Adrenal gland (tissue), 12 donors: Measurements from ENCODE around the gene PRIM2. TPM values are rescaled to one million over a fixed set of nuclear protein-coding genes. Genes with fewer than 3 reads are reported as not detected.
"Not testable (repeated sequence)": the region's sequence is repeated elsewhere in the genome, so short reads cannot be mapped to it uniquely, and the experiment has no call there.

Experiments used
- DNase-seq, 7 donors: peaks; one replicate each; pipeline ENCODE4 v3.0.0-alpha.2; 2019 to 2020
- H3K27ac ChIP-seq, 5 donors: fragments of 200-600 bp; sonication (generic) in 4 of 5; 1 replicate in 3 of 5; 2 replicates in 2 of 5; pipeline versions ENCODE4 v1.5.1 to v1.8.0; 2016 to 2020; ENCODE audit warnings: mild to moderate bottlenecking in 1 of 5
- H3K27me3 ChIP-seq: fragments of 200-600 bp; 2 replicates; pipeline ENCODE4 v1.8.0; 2021
- H3K36me3 ChIP-seq, 2 donors: fragments of 200-600 bp; replicated peaks in 1 of 2; 1 replicate in 1 of 2; 2 replicates in 1 of 2; pipeline versions ENCODE4 v1.5.1 to v1.8.0; 2018 to 2022
- H3K4me1 ChIP-seq, 2 donors: fragments of 200-600 bp; replicated peaks in 1 of 2; 1 replicate in 1 of 2; 2 replicates in 1 of 2; pipeline versions ENCODE4 v1.5.1 to v1.8.0; 2018 to 2021
- H3K4me3 ChIP-seq, 4 donors: fragments of 200-600 bp; sonication (generic) in 3 of 4; one replicate each; pipeline ENCODE4 v1.5.1; 2016 to 2018
- H3K9me3 ChIP-seq, 3 donors: fragments of 200-600 bp; sonication (generic) in 1 of 3; replicated peaks in 1 of 3; 1 replicate in 2 of 3; 2 replicates in 1 of 3; pipeline versions ENCODE4 v1.5.1 to v1.8.0; 2016 to 2021
- POLR2A ChIP-seq, 2 donors: fragments of 450-650 bp; IDR thresholded peaks; one replicate each; pipeline ENCODE4 v1.6.1; 2017; ENCODE audit warnings: antibody characterized with exemption in 2 of 2, mild to moderate bottlenecking in 2 of 2, moderate library complexity in 1 of 2
- WGBS, 4 donors: extraction: QIAGEN DNeasy Blood & Tissue Kit in 2 of 4; methylation state at CpG; one replicate each; pipeline versions ENCODE4 v1.1.5 to v1.1.7; 2013 to 2017; 5-methylcytosine and 5-hydroxymethylcytosine counted together
- intact Hi-C, 2 donors: fragments of 100-400 bp; cut with DNase I; formaldehyde crosslinking; loops; one replicate each; pipeline versions ENCODE4 v1.14.1 to v1.15.0; 2022 to 2023
- polyA plus RNA-seq, 3 donors: library from polyadenylated mRNA; stranded (reverse); fragments of 200-250 nt in 2 of 3; fragments of 350-450 nt in 1 of 3; fragmentation: Illumina TruSeq in 1 of 3; extraction: RNeasy Lipid Tissue Mini Kit (QIAGEN cat#74804) in 1 of 3; gene quantifications; one replicate each; pipeline ENCODE4 v1.2.3, GENCODE V29; 2013 to 2014
- total RNA-seq, 9 donors: library from RNA; depleted of rRNA in 4 of 9; stranded (reverse); fragments of >200 nt in 4 of 9; fragments of 120-200 nt in 1 of 9; fragmentation: NEBNext Ultra II Directional in 1 of 9; extraction: Animal tissue kit (Norgen Biotek cat#: 25700) in 1 of 9; gene quantifications; one replicate each; pipeline versions ENCODE4 v1.1.0 to v1.2.4, GENCODE V29; 2013 to 2023
- TF ChIP-seq, protein P1 (sequence below), 6 experiments: fragments of 450-650 bp in 4 of 6; fragments of 200-600 bp in 2 of 6; sonication (generic) in 1 of 6; IDR thresholded peaks; 1 replicate in 5 of 6; 2 replicates in 1 of 6; pipeline versions ENCODE4 v1.5.1 to v1.8.0; 2016 to 2021; ENCODE audit warnings: antibody characterized with exemption in 6 of 6, mild to moderate bottlenecking in 2 of 6, moderate library complexity in 1 of 6
- donor health status: healthy with polysubstance abuse.
- donor health status: Bipolar disorder and iron deficiency.
- donor health status: DM: yes; HTN: yes; CAD: no.
- donor health status: DM: no; HTN: no; CAD: no.
- donor health status: DM: no; HTN: no; CAD: no.
- donor health status: DM: yes; HTN: yes; CAD: no.

PRIM2 gene
- total and polyA plus RNA-seq, 12 donors = 2.4 to 15.8 (median 5.9) TPM

DNA sequence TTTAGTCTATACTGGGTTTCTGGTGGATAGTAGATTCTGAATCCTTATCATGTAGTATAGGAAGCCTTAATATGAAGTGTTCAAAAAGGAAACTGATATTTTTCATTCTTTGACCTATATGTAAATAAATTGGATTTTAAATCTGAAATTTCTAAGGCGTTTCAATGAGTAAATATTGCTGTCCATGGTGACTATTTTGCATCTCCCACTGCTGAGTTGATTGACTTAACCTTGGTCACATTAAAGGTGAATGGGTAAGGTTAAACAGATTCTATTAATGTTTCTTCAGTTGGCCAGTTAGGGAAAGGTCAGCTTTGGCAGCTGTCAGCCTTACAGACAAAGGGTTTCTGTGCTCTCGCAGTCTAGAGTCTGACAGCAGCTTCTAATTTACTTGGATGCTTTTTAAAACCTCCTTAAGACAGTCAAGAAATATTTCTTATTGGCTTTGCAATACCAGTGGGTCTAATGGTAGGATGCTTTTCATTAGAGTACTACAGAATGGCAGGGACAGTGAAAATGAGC is 24.8 kb downstream of the PRIM2 start:
- 67 to 84% (median 78%) methylated on average over 2 of the region's 2 CpGs for WGBS, 4 donors
- H3K27me3 ChIP-seq = no peaks in the 10 kb centered on the region
- H3K27ac ChIP-seq = no peak overlapping the region
- no peak for TF ChIP-seq POLR2A (IDR thresholded peaks at IDR 0.05)
- TF ChIP-seq, protein P1, sequence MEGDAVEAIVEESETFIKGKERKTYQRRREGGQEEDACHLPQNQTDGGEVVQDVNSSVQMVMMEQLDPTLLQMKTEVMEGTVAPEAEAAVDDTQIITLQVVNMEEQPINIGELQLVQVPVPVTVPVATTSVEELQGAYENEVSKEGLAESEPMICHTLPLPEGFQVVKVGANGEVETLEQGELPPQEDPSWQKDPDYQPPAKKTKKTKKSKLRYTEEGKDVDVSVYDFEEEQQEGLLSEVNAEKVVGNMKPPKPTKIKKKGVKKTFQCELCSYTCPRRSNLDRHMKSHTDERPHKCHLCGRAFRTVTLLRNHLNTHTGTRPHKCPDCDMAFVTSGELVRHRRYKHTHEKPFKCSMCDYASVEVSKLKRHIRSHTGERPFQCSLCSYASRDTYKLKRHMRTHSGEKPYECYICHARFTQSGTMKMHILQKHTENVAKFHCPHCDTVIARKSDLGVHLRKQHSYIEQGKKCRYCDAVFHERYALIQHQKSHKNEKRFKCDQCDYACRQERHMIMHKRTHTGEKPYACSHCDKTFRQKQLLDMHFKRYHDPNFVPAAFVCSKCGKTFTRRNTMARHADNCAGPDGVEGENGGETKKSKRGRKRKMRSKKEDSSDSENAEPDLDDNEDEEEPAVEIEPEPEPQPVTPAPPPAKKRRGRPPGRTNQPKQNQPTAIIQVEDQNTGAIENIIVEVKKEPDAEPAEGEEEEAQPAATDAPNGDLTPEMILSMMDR (IDR thresholded peaks at IDR 0.05) = no peak
- intact Hi-C loops = no loop called here
- H3K9me3 ChIP-seq = no peaks in the 10 kb centered on the region
- H3K4me1 ChIP-seq = no peaks in the 10 kb centered on the region
- no peak for DNase-seq
- no peaks in the 10 kb centered on the region for H3K36me3 ChIP-seq
- H3K4me3 ChIP-seq = no peak overlapping the region

DNA sequence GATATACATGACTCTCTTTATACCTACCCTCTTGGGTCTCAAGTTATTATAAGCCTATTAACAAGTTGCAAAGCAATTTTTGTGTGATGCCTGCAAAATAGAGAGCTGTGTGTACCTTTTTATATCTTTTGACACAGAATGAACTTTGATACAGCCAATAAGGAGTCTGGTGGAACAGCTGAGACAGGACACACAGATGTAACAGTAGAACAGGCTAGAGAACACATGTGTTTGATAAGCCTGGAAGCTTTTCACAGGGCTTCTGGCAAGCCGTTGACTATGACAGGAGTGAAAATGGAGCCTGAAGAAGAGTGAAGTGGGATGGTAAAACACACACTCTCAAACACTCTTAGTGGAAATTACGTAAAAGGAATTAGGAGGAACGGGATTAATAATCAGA is 25.9 kb downstream of the PRIM2 start:
- DNase-seq, H3K4me1 ChIP-seq, H3K4me3 ChIP-seq, H3K27me3 ChIP-seq, H3K27ac ChIP-seq, H3K36me3 ChIP-seq, intact Hi-C loops, H3K9me3 ChIP-seq: not testable (repeated sequence)
- 93 to 98% (median 95%) methylated on average over 3 of the region's 3 CpGs for WGBS, 4 donors

DNA sequence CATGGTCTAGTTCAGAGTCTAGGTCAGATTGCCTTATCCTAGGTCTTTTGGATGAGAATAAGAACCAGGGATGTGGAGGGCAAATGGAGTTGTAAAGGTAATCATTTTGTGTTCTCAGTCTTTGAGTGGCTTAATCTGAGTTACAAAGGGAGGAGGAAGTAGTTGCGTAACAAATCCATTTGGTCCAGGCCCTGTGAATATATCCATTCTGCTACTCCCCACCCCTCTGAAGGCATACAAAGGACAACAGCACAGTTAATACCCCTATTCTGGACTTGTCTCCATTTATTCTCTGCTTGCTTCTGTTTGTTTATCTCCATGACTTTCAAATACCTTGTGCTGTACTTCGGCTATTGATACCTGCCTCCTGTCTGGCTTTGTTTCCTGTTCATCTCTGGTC is 29.3 kb downstream of the PRIM2 start:
- DNase-seq, H3K4me1 ChIP-seq, H3K9me3 ChIP-seq, intact Hi-C loops, H3K4me3 ChIP-seq, H3K27ac ChIP-seq, H3K36me3 ChIP-seq, H3K27me3 ChIP-seq: not testable (repeated sequence)
- whole genome bisulfite sequencing, 4 donors = 94 to 98% (median 96%) methylated on average over 2 of the region's 2 CpGs

DNA sequence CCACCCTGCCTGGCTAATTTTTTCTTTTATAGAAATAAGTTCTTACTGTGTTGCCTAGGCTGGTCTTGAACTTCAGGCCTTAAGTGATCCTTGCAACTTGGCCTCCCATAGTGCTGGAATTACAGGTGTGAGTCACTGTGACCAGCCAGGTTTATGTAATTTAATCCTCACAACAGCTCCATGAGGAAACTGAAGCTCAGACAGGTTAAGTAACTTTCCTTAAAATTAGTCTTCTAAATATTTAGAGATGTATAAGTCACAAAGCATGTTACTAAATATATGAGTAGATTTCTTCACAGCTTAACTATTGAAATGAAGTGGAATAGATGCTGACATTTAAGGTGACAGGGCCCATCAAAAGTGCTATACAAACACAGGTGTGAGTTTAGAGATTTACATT is 30.2 kb downstream of the PRIM2 start:
- DNase-seq = not testable (repeated sequence)

DNA sequence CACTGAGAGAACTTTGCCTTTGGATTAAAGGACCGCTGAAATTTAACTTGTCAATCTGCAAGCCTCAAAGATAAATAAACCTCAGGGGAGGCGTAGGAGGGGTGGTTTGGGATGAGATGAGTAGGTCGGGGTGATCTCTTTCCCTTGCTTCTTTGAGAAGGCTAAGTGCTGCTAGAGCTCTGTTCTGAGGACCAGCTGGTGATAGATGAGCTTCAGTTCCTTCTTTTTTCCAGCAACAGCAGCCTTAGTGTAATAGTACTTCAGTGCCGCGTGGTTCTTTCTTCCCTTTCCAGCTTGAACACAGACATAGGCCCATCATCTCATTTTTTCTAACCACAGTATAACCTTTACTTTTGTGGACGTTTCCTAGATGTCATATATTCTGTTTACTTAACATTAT is 33.0 kb downstream of the PRIM2 start:
- DNase-seq, H3K27ac ChIP-seq, H3K9me3 ChIP-seq, intact Hi-C loops, H3K4me1 ChIP-seq, H3K4me3 ChIP-seq, H3K27me3 ChIP-seq, H3K36me3 ChIP-seq: not testable (repeated sequence)
- 53 to 69% (median 61%) methylated on average over 6 of the region's 6 CpGs for WGBS, 4 donors

More for the DNA sequence above, 30.2 kb downstream of the PRIM2 start:
- H3K36me3 ChIP-seq, H3K4me3 ChIP-seq, H3K4me1 ChIP-seq, intact Hi-C loops, H3K9me3 ChIP-seq, H3K27ac ChIP-seq, H3K27me3 ChIP-seq: not testable (repeated sequence)

DNA sequence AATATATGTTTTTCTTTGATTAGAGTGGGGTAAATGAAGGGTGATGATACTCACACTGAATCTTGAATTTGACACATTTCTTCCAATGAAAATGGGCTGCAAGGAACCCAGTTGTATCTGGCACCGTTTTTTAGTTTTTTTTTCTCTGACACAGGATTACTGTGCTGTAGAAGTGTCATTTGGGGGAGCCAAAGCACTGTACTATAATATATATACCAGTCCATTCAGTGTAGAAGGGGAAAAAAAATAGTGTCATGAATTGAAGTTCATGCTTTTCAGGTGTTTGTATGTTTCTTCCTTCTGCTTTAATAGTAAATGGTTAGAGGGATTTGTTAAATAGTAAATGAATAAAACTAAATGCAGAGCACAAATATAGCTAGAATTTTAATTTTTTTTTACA is 35.2 kb downstream of the PRIM2 start:
- H3K27ac ChIP-seq, H3K27me3 ChIP-seq, H3K4me3 ChIP-seq, intact Hi-C loops, H3K4me1 ChIP-seq, DNase-seq, H3K36me3 ChIP-seq, H3K9me3 ChIP-seq: not testable (repeated sequence)
- WGBS, 4 donors = 45 to 74% (median 58%) methylated on average over 1 of the region's 1 CpG

DNA sequence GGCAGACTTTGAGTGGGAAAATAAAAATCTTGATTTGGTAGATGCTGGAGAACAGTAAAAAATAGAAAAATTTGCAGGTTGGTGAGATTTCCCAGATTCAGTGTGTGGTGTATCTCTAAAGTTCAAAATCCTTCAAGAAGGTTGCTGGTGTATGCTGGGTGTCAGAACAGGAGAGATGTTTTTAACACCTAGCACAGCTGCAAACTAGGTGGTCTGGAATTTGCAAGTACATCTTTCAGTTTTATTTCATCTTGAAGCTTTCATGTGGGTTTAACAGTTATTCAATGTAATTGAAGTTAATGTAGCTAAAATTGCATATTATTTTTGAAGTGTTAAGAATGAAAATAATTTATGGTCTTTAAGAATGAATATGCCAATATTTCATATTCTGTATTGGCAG is 40.9 kb downstream of the PRIM2 start:
- H3K9me3 ChIP-seq, H3K27me3 ChIP-seq, H3K36me3 ChIP-seq, H3K27ac ChIP-seq, DNase-seq, intact Hi-C loops, H3K4me1 ChIP-seq, H3K4me3 ChIP-seq: not testable (repeated sequence)

DNA sequence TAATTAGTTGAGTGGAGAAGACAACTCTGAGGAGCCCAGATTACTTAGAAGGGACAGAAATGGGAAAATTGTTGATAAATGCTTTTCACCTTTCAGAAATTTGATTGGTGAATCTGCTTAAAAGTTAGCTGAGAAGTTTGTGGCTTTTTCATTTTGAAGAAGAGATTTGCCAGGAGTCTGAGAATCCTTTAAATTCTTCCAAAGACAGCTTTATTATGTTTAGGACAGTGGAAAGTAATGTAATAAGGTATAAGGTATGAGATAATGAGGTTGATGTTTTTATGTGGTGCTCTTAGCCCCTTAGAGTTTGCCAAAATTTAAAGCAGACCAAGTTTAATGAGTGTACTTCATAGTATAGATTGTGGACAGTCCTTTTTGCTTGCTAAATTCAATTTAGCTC is 42.3 kb downstream of the PRIM2 start:
- H3K27ac ChIP-seq, H3K4me3 ChIP-seq, H3K9me3 ChIP-seq, H3K36me3 ChIP-seq, H3K4me1 ChIP-seq, intact Hi-C loops, H3K27me3 ChIP-seq, DNase-seq: not testable (repeated sequence)

DNA sequence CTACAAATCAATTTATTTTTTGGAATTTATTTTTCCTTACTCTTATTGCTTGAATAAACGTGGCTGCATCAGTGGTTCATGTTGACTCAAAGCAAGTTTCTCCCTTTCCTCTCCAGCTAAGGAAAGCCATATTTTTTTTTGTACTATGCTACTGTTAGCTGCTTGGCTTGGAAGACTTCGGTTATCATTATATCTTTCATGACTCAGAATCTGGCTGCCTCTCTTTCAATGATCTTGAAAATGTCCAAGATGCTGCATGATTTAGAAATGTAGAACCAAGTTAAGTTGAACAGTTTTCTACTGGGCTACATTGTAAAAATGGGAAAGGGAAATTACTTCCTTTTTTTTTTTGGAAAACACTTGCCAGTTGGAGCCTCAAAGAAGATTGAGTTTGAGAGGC is 44.9 kb downstream of the PRIM2 start:
- intact Hi-C loops, H3K36me3 ChIP-seq, H3K27ac ChIP-seq, DNase-seq, H3K4me1 ChIP-seq, H3K4me3 ChIP-seq, H3K27me3 ChIP-seq, H3K9me3 ChIP-seq: not testable (repeated sequence)
- 43 to 61% (median 46%) methylated on average over 2 of the region's 2 CpGs for WGBS, 4 donors

DNA sequence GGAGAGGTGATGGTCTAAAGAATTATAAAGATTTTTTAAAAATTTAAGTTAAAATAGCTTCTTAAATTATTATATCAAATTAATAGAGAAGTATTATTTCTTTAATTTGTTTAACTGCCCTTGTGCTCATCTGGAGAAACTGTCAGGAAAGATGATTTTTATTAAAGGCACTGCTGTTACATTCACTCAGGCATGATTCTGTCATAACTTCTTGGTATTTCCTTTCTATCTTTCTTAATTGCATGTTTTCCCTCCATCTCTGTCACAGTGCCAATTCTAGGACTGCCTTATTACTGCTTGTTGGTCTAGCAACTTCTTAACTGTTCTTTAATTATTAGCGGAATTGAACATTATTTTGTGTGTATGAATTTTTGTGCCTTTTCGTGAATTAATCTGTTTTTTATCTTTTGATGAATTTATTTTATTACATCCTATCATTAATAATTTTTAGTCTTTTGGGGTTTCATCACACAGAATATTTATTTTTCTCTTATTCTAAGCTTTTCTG is 47.7 kb downstream of the PRIM2 start:
- H3K4me1 ChIP-seq, H3K27me3 ChIP-seq, H3K4me3 ChIP-seq, H3K36me3 ChIP-seq, H3K9me3 ChIP-seq, H3K27ac ChIP-seq, intact Hi-C loops, DNase-seq: not testable (repeated sequence)
- 88 to 97% (median 89%) methylated on average over 2 of the region's 2 CpGs for WGBS, 4 donors
